Rectal smooth muscle tissue (tissue), 1 donor: ENCODE results near the gene CD5L.

ENCODE experiments used
- H3K27ac ChIP-seq: one replicate; pipeline ENCODE4 v1.7.0; 2013; ENCODE audit warnings: low read depth, low read length, inconsistent platforms
- H3K27me3 ChIP-seq: one replicate; pipeline ENCODE4 v1.7.0; 2013; ENCODE audit warnings: low read length; ENCODE audit not compliant: control insufficient read depth, insufficient read depth
- H3K36me3 ChIP-seq: one replicate; pipeline ENCODE4 v1.7.0; 2013; ENCODE audit warnings: low read length; ENCODE audit not compliant: control insufficient read depth, insufficient read depth
- H3K4me1 ChIP-seq: one replicate; pipeline ENCODE4 v1.7.0; 2013; ENCODE audit warnings: low read length; ENCODE audit not compliant: control insufficient read depth, insufficient read depth
- H3K4me3 ChIP-seq: one replicate; pipeline ENCODE4 v1.7.0; 2013; ENCODE audit warnings: low read length
- H3K9ac ChIP-seq: one replicate; pipeline ENCODE4 v1.7.0; 2013; ENCODE audit warnings: low read length

Gene CD5L

GRCh38 chr1:157841708-157842107 is at the start of gene CD5L:
Gene CD5L, minus strand, starts transcription at chr1:157841808. Its CDS starts 107 bp downstream, at chr1:157841701.
- no peak within 1 kb of the TSS for H3K9ac ChIP-seq
- no peak within 1 kb of the TSS for H3K4me3 ChIP-seq
- no peaks in the 10 kb centered on the region for H3K27me3 ChIP-seq
- H3K4me1 ChIP-seq: no peaks in the 10 kb centered on the region
- H3K36me3 ChIP-seq: no peaks in the 10 kb centered on the region
- no peak within 1 kb of the TSS for H3K27ac ChIP-seq

GRCh38 chr1:157882580-157882979 is 41.0 kb upstream of the CD5L start:
- H3K36me3 ChIP-seq: no peaks in the 10 kb centered on the region
- no peaks in the 10 kb centered on the region for H3K27me3 ChIP-seq
- no peak overlapping the region for H3K9ac ChIP-seq
- H3K4me3 ChIP-seq: no peak overlapping the region
- no peak overlapping the region for H3K27ac ChIP-seq
- H3K4me1 ChIP-seq: no peaks in the 10 kb centered on the region

- Histone ChIP-seq H3K9ac (no peak overlapping the region), H3K4me1 (no peaks in the 10 kb centered on the region), H3K27ac (no peak overlapping the region), H3K27me3 (no peaks in the 10 kb centered on the region), H3K4me3 (no peak overlapping the region), H3K36me3 (no peaks in the 10 kb centered on the region)
Observed at GRCh38 chr1:157880621-157881020, 39.0 kb upstream of the CD5L start.

GRCh38 chr1:157878059-157878458 is 36.5 kb upstream of the CD5L start:
- Histone ChIP-seq H3K4me1 (no peaks in the 10 kb centered on the region), H3K27me3 (no peaks in the 10 kb centered on the region), H3K27ac (no peak overlapping the region), H3K4me3 (no peak overlapping the region), H3K9ac (no peak overlapping the region), H3K36me3 (no peaks in the 10 kb centered on the region)

- Histone ChIP-seq H3K9ac (no peak overlapping the region), H3K4me3 (no peak overlapping the region), H3K27ac (no peak overlapping the region), H3K27me3 (no peaks in the 10 kb centered on the region), H3K36me3 (no peaks in the 10 kb centered on the region), H3K4me1 (no peaks in the 10 kb centered on the region)
Observed at GRCh38 chr1:157870490-157870889, 28.9 kb upstream of the CD5L start.

GRCh38 chr1:157868654-157869053 is 27.0 kb upstream of the CD5L start:
- Histone ChIP-seq H3K4me3 (no peak overlapping the region), H3K27ac (no peak overlapping the region), H3K27me3 (no peaks in the 10 kb centered on the region), H3K4me1 (no peaks in the 10 kb centered on the region), H3K9ac (no peak overlapping the region), H3K36me3 (no peaks in the 10 kb centered on the region)

GRCh38 chr1:157862114-157863070 is 20.8 kb upstream of the CD5L start:
- Histone ChIP-seq H3K27ac (no peak overlapping the region), H3K36me3 (no peaks in the 10 kb centered on the region), H3K9ac (no peak overlapping the region), H3K4me3 (no peak overlapping the region), H3K4me1 (no peaks in the 10 kb centered on the region), H3K27me3 (no peaks in the 10 kb centered on the region)

- Histone ChIP-seq H3K4me3 (no peak overlapping the region), H3K4me1 (no peaks in the 10 kb centered on the region), H3K9ac (no peak overlapping the region)
Observed at GRCh38 chr1:157856538-157856937, 14.9 kb upstream of the CD5L start.

GRCh38 chr1:157852476-157852875 is 10.9 kb upstream of the CD5L start:
- Histone ChIP-seq H3K4me1 (no peaks in the 10 kb centered on the region), H3K4me3 (no peak overlapping the region), H3K9ac (no peak overlapping the region), H3K27me3 (no peaks in the 10 kb centered on the region), H3K27ac (no peak overlapping the region), H3K36me3 (no peaks in the 10 kb centered on the region)

More at GRCh38 chr1:157856538-157856937, 14.9 kb upstream of the CD5L start:
- Histone ChIP-seq H3K36me3 (no peaks in the 10 kb centered on the region), H3K27me3 (no peaks in the 10 kb centered on the region), H3K27ac (no peak overlapping the region)

GRCh38 chr1:157849229-157849875 is 7.7 kb upstream of the CD5L start:
- no peak overlapping the region for H3K9ac ChIP-seq
- no peak overlapping the region for H3K27ac ChIP-seq
- no peak overlapping the region for H3K4me3 ChIP-seq
- no peaks in the 10 kb centered on the region for H3K27me3 ChIP-seq
- no peaks in the 10 kb centered on the region for H3K36me3 ChIP-seq
- H3K4me1 ChIP-seq: no peaks in the 10 kb centered on the region

GRCh38 chr1:157844089-157844830 is 2.7 kb upstream of the CD5L start:
- Histone ChIP-seq H3K4me3 (no peak overlapping the region), H3K36me3 (no peaks in the 10 kb centered on the region), H3K4me1 (no peaks in the 10 kb centered on the region), H3K27ac (no peak overlapping the region), H3K27me3 (no peaks in the 10 kb centered on the region), H3K9ac (no peak overlapping the region)

- no peak overlapping the region for H3K4me3 ChIP-seq
- H3K27ac ChIP-seq: no peak overlapping the region
- H3K4me1 ChIP-seq: no peaks in the 10 kb centered on the region
- no peaks in the 10 kb centered on the region for H3K36me3 ChIP-seq
- no peaks in the 10 kb centered on the region for H3K27me3 ChIP-seq
- no peak overlapping the region for H3K9ac ChIP-seq
Observed at GRCh38 chr1:157842939-157843338, 1.3 kb upstream of the CD5L start.
